Osteocyte (in vitro differentiated cells): ENCODE measurements around the gene RIN3. TPM values are rescaled to one million over a fixed set of nuclear protein-coding genes. Genes with fewer than 3 reads are reported as not detected.

Experiments
- DNase-seq: peaks from one replicate; pipeline ENCODE4 v3.0.0; 2021; ENCODE audit warnings: mixed read lengths; ENCODE audit not compliant: unreplicated experiment; ENCODE audit errors: extremely low spot score
- H3K27ac Mint-ChIP-seq: one replicate; pipeline ENCODE4 v1.8.0; 2021; ENCODE audit warnings: mild to moderate bottlenecking, mixed read lengths; ENCODE audit not compliant: unreplicated experiment
- H3K27me3 Mint-ChIP-seq: one replicate; pipeline ENCODE4 v1.8.0; 2021; ENCODE audit warnings: mixed read lengths; ENCODE audit not compliant: unreplicated experiment
- H3K36me3 Mint-ChIP-seq: one replicate; pipeline ENCODE4 v1.8.0; 2021; ENCODE audit warnings: mixed read lengths; ENCODE audit not compliant: unreplicated experiment
- H3K4me1 Mint-ChIP-seq: one replicate; pipeline ENCODE4 v1.8.0; 2021; ENCODE audit warnings: mixed read lengths; ENCODE audit not compliant: unreplicated experiment
- H3K4me3 Mint-ChIP-seq: one replicate; pipeline ENCODE4 v1.8.0; 2021; ENCODE audit warnings: mild to moderate bottlenecking, moderate library complexity, mixed read lengths; ENCODE audit not compliant: unreplicated experiment
- H3K9me3 Mint-ChIP-seq: one replicate; pipeline ENCODE4 v1.8.0; 2021; ENCODE audit warnings: mixed read lengths; ENCODE audit not compliant: unreplicated experiment
- total RNA-seq: library from RNA; stranded (reverse); gene quantifications from 2 replicates; pipeline ENCODE4 v1.2.1, GENCODE V29; 2021
- TF ChIP-seq, protein P1 (sequence below): fragments of 200-600 bp; sonication (generic); IDR thresholded peaks from 2 replicates; pipeline ENCODE4 v1.5.0; 2021; ENCODE audit warnings: antibody characterized with exemption, mild to moderate bottlenecking, moderate library complexity

Gene RIN3
- total RNA-seq, 1 donor from 2014 or later, result 26.7 TPM

DNA sequence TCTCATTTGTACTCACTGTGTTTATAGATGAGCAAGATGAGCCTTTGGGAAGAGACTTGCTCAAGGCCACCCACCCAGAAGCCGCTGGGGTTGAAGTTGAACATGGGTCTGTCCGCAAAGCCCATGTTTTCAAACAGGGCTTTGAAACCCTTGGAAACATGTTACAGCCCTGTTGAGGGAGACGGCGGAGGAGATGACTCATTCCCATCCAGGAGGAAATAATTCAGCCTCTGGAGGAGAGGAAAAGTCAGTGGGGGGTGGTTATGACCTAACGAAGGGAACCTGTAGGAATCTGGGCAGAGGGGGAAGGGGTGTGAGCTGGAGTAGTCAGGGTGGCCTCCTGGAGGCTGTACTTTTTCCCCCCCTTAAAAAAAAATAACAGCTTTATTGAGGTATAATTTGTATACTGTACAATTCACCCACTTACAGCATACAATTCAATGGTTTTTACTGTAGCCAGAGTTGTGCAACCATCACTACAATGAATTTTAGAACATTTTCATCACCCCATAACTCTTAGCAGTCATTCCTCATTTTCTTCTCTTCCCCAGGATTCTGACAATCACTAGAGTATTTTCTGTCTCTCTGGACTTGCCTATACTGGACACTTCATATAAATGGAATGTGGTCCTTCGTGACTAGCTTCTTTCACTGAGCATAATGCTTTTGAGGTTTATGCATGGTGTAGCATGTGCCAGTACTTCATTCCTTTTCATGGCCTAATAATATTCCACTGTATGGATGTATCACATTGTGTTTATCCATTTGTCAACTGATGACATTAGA lies 1.9 kb upstream of the RIN3 start:
- Mint-ChIP-seq H3K9me3 (no peaks in the 10 kb centered on the region), H3K4me1 (peaks cover 33% of the 10 kb centered on the region), H3K4me3 (peak overlapping the region; percentile 45)

DNA sequence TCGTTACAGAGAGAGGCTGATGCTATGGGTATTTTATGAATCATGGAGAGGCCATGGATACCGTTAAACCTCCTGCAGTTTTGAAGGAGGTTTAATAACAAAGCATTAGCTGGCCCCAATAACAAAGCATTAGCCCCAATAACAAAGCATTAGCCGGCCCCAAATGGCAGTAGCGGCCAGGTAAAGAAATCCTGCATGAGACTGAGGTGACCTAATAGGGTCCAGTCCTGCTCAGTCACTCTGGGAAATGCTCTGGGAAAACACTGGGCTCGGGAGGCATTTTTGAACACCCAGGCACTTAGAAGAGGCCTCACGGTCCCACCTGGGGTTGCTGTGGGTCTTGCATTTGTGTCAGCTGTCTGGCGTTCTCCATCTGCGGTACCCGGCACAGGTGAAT lies 776 bp upstream of the RIN3 start:
- Mint-ChIP-seq H3K27ac (peak overlapping the region; percentile 85), H3K9me3 (no peaks in the 10 kb centered on the region)

More for the DNA sequence above, 1.9 kb upstream of the RIN3 start:
- Mint-ChIP-seq H3K27me3 (no peaks in the 10 kb centered on the region), H3K36me3 (no peaks in the 10 kb centered on the region), H3K27ac (peak overlapping the region; percentile 92)
- TF ChIP-seq, protein P1, sequence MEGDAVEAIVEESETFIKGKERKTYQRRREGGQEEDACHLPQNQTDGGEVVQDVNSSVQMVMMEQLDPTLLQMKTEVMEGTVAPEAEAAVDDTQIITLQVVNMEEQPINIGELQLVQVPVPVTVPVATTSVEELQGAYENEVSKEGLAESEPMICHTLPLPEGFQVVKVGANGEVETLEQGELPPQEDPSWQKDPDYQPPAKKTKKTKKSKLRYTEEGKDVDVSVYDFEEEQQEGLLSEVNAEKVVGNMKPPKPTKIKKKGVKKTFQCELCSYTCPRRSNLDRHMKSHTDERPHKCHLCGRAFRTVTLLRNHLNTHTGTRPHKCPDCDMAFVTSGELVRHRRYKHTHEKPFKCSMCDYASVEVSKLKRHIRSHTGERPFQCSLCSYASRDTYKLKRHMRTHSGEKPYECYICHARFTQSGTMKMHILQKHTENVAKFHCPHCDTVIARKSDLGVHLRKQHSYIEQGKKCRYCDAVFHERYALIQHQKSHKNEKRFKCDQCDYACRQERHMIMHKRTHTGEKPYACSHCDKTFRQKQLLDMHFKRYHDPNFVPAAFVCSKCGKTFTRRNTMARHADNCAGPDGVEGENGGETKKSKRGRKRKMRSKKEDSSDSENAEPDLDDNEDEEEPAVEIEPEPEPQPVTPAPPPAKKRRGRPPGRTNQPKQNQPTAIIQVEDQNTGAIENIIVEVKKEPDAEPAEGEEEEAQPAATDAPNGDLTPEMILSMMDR, result no peak
- DNase-seq, result no peak

DNA sequence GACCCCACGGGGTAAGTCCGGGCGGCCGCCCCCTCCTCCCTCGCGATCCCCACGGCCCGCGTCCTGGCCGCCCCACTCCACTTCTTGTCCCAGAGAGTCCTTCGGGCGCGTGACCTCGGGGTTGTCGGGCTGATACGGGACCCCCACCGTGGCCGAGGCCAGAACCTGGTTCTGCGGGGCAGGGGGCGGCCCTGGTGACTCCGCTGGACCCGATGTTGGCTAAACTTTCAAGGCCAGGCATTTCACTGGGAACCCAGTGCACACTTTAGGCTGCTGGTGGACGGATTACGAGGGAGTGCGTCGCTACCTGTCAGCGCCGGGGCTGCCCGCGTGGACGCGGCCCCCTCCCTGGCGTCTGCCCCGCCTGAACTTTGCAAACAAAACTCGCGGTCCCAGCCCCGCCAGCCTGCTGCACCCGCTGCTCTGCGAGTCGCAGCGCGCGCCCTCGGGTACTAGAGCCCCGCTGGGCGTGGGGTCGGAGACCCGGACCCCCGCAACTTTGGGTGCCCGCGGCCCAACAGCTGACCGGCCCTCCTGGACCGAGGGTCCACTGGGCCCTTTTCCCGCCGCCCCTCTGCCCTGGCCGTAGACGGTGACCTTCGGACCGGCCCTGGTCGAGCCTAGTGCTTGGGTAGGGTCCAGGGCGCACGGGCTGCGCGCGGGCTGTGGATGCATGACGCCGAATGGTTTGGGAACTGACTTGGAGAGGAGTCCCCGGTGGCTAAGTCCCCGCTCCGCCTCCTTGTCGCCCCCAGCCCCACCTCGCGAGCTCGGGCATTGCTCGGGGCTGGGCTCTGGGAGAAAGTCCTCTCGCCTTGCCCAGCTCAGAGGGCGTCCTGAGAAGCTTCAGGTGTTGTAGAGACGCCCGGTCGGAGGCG lies 624 bp downstream of the RIN3 start:
- Mint-ChIP-seq H3K9me3 (no peaks in the 10 kb centered on the region), H3K4me1 (peaks cover 36% of the 10 kb centered on the region), H3K4me3 (peak overlapping the region; percentile 82), H3K36me3 (peaks cover 3% of the 10 kb centered on the region), H3K27ac (peak overlapping the region; percentile 70), H3K27me3 (no peaks in the 10 kb centered on the region)
- TF ChIP-seq, protein P1, result no peak
- no peak for DNase-seq

More for the DNA sequence above, 776 bp upstream of the RIN3 start:
- peaks cover 36% of the 10 kb centered on the region for H3K4me1 Mint-ChIP-seq
- no peak for DNase-seq
- TF ChIP-seq, protein P1, result no peak
- no peaks in the 10 kb centered on the region for H3K27me3 Mint-ChIP-seq
- H3K36me3 Mint-ChIP-seq, result peaks cover under 1% of the 10 kb centered on the region
- H3K4me3 Mint-ChIP-seq, result peak overlapping the region; percentile 54

DNA sequence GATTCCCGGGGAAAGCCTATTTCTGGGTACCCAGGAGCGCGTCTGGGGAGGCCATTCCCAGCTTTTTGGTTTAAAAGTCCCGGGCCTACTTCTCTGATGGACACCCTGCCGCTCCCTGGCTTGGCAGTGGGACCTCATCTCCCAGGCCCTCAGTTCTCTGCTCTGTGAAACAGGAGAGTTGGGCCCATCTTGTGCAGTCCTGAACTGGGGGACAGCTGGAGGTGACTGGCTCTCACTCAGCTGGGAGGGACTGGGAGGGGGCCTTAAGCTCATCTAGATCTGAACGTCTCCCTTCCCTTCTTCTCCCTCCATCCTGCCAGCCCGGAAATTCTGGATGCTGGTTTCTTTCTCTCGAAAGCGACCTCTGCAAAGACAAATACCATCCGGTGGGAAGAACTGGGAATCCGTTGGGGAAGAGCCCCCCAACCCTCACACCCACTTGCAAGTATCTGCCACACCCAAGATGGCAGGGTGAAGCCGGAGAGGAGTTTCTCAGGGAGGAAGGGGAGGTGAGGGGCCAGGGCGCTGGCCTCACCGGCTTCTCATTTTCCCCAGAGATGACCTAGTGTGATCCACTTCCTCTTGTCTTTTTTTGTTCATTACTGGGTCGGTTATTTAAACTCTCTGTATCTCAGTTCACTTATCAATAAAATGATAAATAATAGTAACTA lies 1.4 kb downstream of the RIN3 start:
- Mint-ChIP-seq H3K27ac (peak overlapping the region; percentile 23), H3K36me3 (peaks cover 3% of the 10 kb centered on the region)

More for the DNA sequence above, 1.4 kb downstream of the RIN3 start:
- peaks cover 36% of the 10 kb centered on the region for H3K4me1 Mint-ChIP-seq
- peak overlapping the region; percentile 82 for H3K4me3 Mint-ChIP-seq
- H3K27me3 Mint-ChIP-seq, result no peaks in the 10 kb centered on the region
- no peak for DNase-seq
- TF ChIP-seq, protein P1, result no peak
- H3K9me3 Mint-ChIP-seq, result no peaks in the 10 kb centered on the region
